ENCODE results near the gene ATF6.
"Not testable (repeated sequence)": the region's sequence is repeated elsewhere in the genome, so short reads cannot be mapped to it uniquely, and the experiment has no call there.

The ATF6 gene

GRCh38 chr1:161832299-161832907 is 66.3 kb downstream of the ATF6 start:
- not testable (repeated sequence) for DNase-seq (ENCODE audit: low read depth)

GRCh38 chr1:161834967-161835550 is 68.9 kb downstream of the ATF6 start:
- no peak for DNase-seq (ENCODE audit: low read depth)

DNA sequence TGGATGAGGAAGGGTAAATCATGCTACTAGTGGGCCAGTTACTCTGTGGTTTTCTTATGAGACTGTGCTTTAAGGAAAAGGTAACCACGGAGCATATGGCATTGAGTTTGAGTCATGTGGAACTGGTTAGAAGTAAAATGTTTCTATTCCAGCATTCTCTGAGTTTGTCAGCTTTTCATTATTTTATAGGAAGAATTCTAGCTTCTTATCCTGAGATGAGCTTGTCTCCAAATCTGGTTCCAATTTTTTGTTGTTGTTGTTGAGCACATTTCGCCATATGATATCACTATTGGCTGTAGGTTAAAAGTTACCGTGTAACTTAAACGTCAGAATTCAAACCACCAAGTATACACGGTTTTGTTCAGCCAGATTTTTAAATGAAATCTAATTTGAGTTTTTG is 69.9 kb downstream of the ATF6 start:
- DNase-seq (ENCODE audit: low read depth) = no peak

- DNase-seq (ENCODE audit: low read depth) = no peak
These were observed 72.2 kb downstream of the ATF6 start for GRCh38 chr1:161838362-161838761.

GRCh38 chr1:161838885-161839284 is 72.8 kb downstream of the ATF6 start:
- DNase-seq (ENCODE audit: low read depth) = no peak

DNA sequence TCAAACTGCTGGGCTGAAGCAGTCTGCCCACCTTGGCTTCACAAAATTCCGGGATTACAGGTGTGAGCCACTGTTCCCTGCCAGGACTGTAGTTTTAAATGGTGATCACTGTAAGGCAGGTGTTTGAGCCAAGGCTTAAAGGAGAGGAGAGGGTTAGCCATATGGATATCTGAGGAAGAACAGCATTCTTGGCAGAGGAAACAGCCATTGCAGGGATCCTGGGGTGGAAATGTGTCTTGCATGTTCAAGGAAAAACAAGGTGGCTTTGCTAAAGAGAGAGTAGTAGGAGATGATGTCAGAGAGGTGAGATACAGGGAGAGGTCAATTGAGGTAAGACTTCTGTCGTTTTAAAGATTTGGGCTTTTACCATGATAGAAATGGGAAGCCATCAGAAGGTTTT is 73.5 kb downstream of the ATF6 start:
- no peak for DNase-seq (ENCODE audit: low read depth)

DNA sequence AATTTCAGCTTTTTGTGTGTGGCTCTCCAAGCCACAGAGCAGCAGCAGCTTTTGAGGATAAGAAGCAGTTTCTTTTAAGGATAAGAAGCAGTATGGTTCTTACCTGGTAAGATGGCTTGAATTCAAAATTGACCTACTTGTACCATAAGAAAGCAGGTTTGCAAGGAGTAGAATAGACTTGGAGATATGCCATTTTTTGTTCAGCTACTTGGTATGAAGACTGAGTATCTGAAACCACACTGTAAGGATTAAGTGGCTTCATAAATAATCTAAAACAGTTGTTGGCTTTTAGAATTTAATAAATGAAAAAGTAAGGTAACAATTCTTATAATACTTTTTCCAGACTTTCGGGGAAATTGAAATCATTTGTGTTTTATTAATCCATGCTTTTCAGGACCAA is 74.2 kb downstream of the ATF6 start:
- no peak for DNase-seq (ENCODE audit: low read depth)

DNA sequence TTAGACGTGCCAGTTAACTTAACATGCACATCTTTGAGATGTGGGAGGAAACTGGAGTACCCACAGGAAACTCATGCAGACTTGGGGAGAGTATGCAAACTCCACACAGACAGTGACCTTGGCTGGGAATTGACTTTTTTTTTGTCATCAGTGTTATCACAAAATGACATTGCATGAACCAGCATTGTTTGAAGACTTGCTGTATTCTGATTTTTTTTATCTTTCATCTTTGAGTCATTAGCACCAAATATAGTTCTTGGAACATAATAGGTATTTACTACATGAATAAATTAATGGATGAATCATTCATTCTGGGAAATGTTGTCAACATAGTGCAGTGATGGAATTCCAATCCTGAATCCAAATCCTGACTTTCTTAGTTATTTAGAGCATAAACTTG is 77.0 kb downstream of the ATF6 start:
- no peak for DNase-seq (ENCODE audit: low read depth)

DNA sequence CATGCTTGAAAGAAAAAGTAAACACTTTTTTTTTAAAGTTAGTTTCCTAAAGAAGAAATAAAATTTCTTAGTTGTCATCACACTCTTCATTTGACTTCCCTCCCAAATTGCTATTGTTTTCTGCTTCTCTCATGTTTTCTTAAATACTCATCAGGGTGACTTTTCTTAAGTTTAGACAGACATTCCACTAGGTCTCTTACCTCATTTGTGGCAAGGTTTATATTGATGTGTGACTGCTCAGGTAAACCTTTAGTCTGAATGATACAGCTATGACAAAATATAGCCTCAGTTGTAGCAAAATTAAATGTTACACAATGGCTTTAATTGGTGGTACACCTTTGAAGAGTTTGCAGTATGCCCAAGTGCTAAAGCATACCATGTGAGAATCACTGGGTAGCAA is 78.6 kb downstream of the ATF6 start:
- no peak for DNase-seq (ENCODE audit: low read depth)

DNA sequence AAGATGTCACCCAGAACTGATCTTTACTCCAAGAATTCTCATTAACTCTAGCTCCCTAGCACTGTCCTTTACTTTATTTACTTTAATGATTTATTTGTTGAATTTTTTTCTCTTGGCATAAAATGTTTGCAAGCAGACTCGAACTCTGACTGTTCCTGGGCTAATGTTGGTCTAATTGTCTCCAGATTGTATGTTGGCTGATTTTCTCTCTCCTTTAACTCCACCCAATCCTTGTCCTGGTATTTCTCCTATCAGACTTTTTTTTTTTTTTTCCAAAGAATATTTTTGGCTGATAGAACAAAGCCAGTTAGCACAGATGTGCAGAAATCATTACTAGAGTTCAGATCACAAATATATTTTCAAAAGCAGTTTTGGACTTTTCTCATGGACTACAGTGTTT is 82.6 kb downstream of the ATF6 start:
- DNase-seq (ENCODE audit: low read depth) = no peak

DNA sequence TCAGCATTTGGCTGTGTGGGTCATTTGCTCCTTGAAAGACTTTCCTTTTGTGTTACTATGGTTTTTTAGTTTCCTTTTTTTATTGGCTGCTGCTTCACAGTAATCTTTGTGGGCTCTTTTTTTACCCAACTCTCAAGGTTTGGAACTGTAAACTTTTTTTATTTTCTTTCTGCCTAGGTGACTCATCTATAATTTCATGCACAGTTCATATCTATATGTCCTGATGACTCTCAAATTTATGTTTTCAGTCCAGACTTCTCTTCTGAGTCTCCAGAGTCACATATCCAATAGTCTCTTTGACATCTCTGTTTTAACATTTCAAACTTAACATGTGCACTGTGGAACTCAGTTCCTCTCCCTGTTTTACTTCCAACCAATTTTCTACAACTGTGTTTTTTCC is 83.4 kb downstream of the ATF6 start:
- DNase-seq (ENCODE audit: low read depth) = no peak

DNA sequence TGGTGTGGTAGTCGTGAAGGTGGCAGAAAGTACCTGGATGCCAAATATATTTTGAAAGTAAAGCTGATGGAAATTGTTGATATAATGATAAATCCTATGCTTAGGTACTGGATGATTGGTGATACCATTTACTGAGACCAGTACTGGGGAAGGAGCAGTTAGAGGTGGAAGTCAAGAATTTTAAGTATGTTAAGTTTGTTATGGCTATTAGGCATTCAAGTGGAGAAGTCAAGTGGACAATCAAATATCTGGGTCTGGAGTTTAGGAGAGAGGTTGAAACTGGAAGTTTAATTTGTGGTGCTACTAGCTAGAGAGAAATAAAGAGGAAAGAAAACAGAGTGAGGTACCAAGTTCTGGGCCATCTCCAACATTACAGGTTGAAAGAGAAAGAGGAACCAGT is 89.1 kb downstream of the ATF6 start:
- no peak for DNase-seq (ENCODE audit: low read depth)

- no peak for DNase-seq (ENCODE audit: low read depth)
These were observed 92.2 kb downstream of the ATF6 start for GRCh38 chr1:161858271-161858670.

DNA sequence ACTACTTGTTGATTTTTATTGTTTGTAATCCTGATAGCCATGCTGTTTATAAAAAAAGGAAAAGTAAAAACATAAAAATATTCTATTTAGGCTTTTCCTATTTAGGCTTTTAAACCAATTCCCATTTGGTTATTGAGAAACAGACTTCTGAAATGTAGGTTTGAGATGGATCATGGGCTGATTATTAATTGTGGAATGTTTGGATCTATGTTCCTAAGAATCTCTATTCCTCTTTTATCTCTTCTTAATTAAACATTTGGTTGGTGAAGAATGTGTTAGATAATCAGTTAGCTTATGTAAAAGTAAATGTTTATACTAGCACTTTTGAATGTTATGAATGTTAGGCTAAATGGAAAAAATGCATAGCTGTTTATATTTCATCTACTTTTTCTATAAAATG is 97.4 kb downstream of the ATF6 start:
- no peak for DNase-seq (ENCODE audit: low read depth)

DNA sequence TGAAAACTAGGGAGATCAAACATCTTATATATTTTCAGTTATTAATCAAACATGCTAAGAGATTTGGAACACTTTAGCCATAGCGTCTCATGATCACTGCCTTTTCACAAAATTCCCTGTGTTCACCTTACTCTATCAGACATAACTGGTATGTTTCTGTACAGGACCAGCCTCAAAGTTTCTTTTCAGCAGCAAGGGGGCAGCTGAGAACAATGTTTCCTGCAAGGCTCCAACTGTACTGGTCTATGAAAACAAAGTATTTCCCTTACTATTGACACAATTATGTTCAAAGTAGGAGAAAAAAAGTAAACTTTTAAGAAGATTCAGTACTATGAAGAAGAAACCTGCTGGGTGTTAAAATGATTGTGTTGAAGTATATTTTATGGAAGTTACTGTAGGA is 98.5 kb downstream of the ATF6 start:
- no peak for DNase-seq (ENCODE audit: low read depth)

DNA sequence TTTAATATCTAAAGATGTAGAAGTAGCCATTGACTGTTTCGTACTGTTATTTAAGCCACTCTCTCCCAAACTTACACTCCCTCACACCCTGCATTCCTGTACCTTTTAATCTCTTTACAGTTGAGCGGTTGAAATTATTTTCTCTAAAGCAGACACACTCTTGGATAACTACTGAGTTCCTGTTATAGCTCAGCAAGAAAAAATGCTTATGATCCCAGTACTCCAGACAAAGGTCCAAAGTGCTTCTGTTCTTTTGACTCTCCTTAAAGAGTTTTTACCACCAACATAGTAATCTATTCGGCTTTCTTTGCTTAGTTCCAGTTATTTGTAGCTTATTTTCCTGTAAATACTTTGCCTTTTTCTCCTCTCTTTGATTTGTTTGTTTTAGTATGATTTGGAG is 100.1 kb downstream of the ATF6 start:
- DNase-seq (ENCODE audit: low read depth) = no peak

DNA sequence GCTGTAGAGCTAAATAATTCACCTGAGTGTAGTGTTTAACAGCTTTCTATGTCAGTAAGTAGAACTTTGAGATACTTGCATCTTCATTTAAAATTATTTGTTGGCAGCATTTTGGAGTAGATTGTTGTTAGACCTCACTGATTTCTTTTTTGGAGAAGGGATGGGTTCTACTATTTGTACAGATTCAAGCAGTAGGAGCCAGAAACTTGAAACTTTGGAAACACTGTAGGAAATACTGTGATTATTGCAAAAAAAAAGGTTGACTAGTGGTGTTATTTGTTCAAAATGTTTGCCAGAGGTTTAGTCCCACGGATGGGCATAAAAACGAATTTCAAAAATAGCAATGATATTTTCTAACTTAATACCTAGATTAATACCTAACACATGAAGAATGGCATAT is 102.7 kb downstream of the ATF6 start:
- no peak for DNase-seq (ENCODE audit: low read depth)

DNA sequence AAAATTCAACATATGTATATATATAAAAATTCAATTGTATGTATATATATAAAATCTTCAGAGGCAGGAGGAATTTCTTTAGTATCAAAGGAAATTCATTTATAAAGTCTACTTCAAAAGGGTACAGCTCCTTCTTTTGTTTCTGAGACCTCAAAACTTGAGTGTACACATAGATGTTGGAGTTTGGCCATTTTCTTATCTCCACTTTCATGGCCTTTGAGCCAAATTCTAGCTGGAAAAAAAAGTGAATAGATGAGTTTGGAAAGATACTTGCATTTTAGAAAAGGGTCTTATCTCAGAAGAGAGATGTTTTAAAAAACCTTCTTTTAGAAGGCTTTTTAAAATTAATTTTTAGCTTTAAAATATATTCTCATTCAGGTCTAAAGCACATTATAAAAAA is 103.2 kb downstream of the ATF6 start:
- DNase-seq (ENCODE audit: low read depth) = no peak

- DNase-seq (ENCODE audit: low read depth) = no peak
These were observed 106.4 kb downstream of the ATF6 start for GRCh38 chr1:161872506-161872905.

DNA sequence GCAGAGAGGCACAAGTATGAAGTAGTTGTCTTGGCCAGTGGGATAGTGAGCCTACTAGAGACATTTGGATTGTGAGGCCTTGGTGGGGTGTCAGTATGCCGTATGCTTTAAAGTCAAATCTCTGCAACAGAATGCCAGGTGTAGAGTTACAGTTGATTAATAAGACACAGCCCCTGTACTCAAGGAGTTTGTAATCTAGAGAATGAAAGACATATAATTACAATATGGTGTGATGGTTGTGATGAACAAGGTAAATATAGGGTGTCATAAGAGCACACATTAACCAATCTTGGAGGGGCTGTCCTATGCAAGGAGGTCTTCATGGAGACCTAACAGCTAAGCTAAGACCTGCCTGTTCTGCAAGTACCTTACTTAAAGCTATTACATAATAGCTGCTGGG is 113.1 kb downstream of the ATF6 start:
- DNase-seq (ENCODE audit: low read depth) = no peak

- DNase-seq (ENCODE audit: low read depth) = no peak
These were observed 118.4 kb downstream of the ATF6 start for GRCh38 chr1:161884475-161884874.

GRCh38 chr1:161885003-161885402 is 118.9 kb downstream of the ATF6 start:
- DNase-seq (ENCODE audit: low read depth) = no peak

- no peak for DNase-seq (ENCODE audit: low read depth)
These were observed 119.6 kb downstream of the ATF6 start for GRCh38 chr1:161885759-161886158.

- DNase-seq (ENCODE audit: low read depth) = no peak
These were observed 120.5 kb downstream of the ATF6 start for GRCh38 chr1:161886589-161886988.

Measured in activated T-cell treated with anti-CD3 and anti-CD28 coated beads for 1 hour (primary cell).